ENCODE measurements around the gene ECE1. TPM values are rescaled to one million over a fixed set of nuclear protein-coding genes. Genes with fewer than 3 reads are reported as not detected.
"Not testable (repeated sequence)": the region's sequence is repeated elsewhere in the genome, so short reads cannot be mapped to it uniquely, and the experiment has no call there.

ECE1 gene
- total and polyA plus RNA-seq, 2 donors (not counting 3 experiments of a cell fraction or from before 2014, with no cell fraction given): 437 to 562 TPM

DNA sequence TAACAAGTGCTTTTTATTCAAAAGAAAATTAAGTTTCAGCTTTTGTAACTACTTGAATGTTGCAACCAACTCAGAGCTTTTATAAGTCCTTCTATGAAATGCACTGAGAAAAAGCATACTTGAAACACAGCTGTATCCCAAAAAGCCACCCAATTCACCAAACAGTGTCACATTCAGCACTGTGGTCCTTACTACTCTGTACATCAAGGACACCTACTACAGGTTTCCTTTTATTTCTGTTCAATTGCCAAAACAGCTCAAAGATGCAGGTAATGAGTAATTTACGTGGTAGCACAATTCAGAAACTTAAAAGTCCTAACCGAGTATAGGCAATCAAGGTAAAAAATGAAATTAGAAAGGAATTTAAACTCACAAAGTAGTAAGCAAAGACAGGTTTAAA, 116.0 kb downstream of the ECE1 start:
- intact Hi-C loops (cut with micrococcal nuclease) (loop anchor here (2.0 kb wide), 1 partner anchor 151 kb away; no protein-coding TSS in a partner anchor), dilution Hi-C loops (cut with MboI; ENCODE audit: extremely low pct_ligation_motif_present, low sequenced_read_pairs) (no loop called here)
- no peak for FAIRE-seq
- Histone ChIP-seq H3K27ac (ENCODE audit: insufficient read depth, low read depth, low read length) (peak overlapping the region; percentile 86), H3K4me3 (replicated peaks in 1 of 3; ENCODE audit: insufficient read depth in 1 of 3, low read depth in 1 of 3, low read length in 3 of 3) (peak overlapping the region; percentile 84 to 100 (median 94)), H3K36me3 (ENCODE audit: control insufficient read depth in 2 of 2, extremely low read depth in 1 of 2, insufficient read depth in 2 of 2, low read length in 2 of 2) (no peaks in the 10 kb centered on the region), H3K4me1 (ENCODE audit: control insufficient read depth, extremely low read depth, insufficient read depth, low read length) (peaks cover 12% of the 10 kb centered on the region), H3K27me3 (ENCODE audit: control insufficient read depth in 2 of 2, insufficient read depth in 2 of 2, low read length in 2 of 2) (no peaks in the 10 kb centered on the region), H3K4me2 (ENCODE audit: insufficient read depth, low read length) (peak overlapping the region; percentile 99), H3K9me3 (replicated peaks; ENCODE audit: control insufficient read depth, insufficient read depth, low read length) (no peaks in the 10 kb centered on the region), H2AFZ (ENCODE audit: low read depth, low read length) (no peak overlapping the region), H3K9ac (replicated peaks; ENCODE audit: extremely low read depth, insufficient read depth, low read length) (peak overlapping the region; percentile 94), H3K79me2 (ENCODE audit: control insufficient read depth, insufficient read depth, low read length) (peaks cover 67% of the 10 kb centered on the region), H3K9me1 (replicated peaks; ENCODE audit: control insufficient read depth, extremely low read depth, insufficient read depth, low read length) (no peaks in the 10 kb centered on the region), H4K20me1 (replicated peaks; ENCODE audit: control insufficient read depth, extremely low read depth, insufficient read depth, low read length) (peaks cover 10% of the 10 kb centered on the region)
- TF ChIP-seq FOS (IDR thresholded peaks at IDR 0.05; ENCODE audit: borderline replicate concordance, insufficient read depth, low read length) (no peak), POLR2A (IDR thresholded peaks at IDR 0.05; ENCODE audit: low read depth, low read length) (no peak), JUN (IDR thresholded peaks at IDR 0.05; ENCODE audit: borderline replicate concordance, insufficient read depth, insufficient read length, low read depth) (no peak), MYC (IDR thresholded peaks at IDR 0.05; ENCODE audit: low read depth, low read length) (no peak), EZH2 (IDR thresholded peaks at IDR 0.05; ENCODE audit: borderline replicate concordance, low read depth, low read length, severe bottlenecking) (no peak), POLR2AphosphoS5 (IDR thresholded peaks at IDR 0.05; ENCODE audit: insufficient read depth, low read depth, low read length) (no peak), GATA2 (IDR thresholded peaks at IDR 0.05; ENCODE audit: insufficient read depth, insufficient read length, low read depth, low read length) (no peak)
- TF ChIP-seq, protein P1, sequence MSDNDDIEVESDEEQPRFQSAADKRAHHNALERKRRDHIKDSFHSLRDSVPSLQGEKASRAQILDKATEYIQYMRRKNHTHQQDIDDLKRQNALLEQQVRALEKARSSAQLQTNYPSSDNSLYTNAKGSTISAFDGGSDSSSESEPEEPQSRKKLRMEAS (IDR thresholded peaks at IDR 0.05; ENCODE audit: insufficient read depth, insufficient read length): no peak
- TF ChIP-seq, protein P2, sequence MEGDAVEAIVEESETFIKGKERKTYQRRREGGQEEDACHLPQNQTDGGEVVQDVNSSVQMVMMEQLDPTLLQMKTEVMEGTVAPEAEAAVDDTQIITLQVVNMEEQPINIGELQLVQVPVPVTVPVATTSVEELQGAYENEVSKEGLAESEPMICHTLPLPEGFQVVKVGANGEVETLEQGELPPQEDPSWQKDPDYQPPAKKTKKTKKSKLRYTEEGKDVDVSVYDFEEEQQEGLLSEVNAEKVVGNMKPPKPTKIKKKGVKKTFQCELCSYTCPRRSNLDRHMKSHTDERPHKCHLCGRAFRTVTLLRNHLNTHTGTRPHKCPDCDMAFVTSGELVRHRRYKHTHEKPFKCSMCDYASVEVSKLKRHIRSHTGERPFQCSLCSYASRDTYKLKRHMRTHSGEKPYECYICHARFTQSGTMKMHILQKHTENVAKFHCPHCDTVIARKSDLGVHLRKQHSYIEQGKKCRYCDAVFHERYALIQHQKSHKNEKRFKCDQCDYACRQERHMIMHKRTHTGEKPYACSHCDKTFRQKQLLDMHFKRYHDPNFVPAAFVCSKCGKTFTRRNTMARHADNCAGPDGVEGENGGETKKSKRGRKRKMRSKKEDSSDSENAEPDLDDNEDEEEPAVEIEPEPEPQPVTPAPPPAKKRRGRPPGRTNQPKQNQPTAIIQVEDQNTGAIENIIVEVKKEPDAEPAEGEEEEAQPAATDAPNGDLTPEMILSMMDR (IDR thresholded peaks at IDR 0.05; ENCODE audit: extremely low read depth in 1 of 2, insufficient read depth in 1 of 2, low read depth in 1 of 2, low read length in 2 of 2): no peak
- ChIA-PET CTCF (interaction anchor here (0.8 to 2.3 kb wide), 2 partner anchors 21 to 152 kb away, joined by 4 to 17 read pairs; no protein-coding TSS in a partner anchor), POLR2A (no interaction called here)
- DNase-seq (ENCODE audit: low read depth, low spot score): no peak
- no TSS peak for BruUV-seq (replicated peaks)

DNA sequence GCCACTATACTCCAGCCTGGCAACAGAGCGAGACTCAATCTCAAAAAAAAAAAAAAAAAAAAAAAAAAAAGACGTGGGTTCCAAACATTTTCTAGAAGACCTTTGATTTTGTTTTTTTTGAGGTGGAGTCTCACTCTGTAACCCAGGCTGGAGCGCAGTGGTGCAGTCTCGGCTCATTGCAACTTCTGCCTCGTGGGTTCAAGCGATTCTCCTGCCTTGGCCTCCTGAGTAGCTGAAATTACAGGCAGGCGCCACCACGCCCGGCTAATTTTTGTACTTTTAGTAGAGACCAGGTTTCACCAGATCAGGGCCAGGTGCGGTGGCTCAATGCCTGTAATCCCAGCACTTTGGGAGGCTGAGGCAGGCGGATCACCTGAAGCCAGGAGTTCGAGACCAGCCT, 117.2 kb downstream of the ECE1 start:
- H3K4me3 ChIP-seq (replicated peaks in 1 of 3; ENCODE audit: insufficient read depth in 1 of 3, low read depth in 1 of 3, low read length in 3 of 3); POLR2A ChIA-PET; H3K9ac ChIP-seq (replicated peaks; ENCODE audit: extremely low read depth, insufficient read depth, low read length); H3K36me3 ChIP-seq (ENCODE audit: control insufficient read depth in 2 of 2, extremely low read depth in 1 of 2, insufficient read depth in 2 of 2, low read length in 2 of 2); BruUV-seq (replicated peaks); H3K9me3 ChIP-seq (replicated peaks; ENCODE audit: control insufficient read depth, insufficient read depth, low read length); H3K27ac ChIP-seq (ENCODE audit: insufficient read depth, low read depth, low read length); H2AFZ ChIP-seq (ENCODE audit: low read depth, low read length); DNase-seq (ENCODE audit: low read depth, low spot score); dilution Hi-C loops (cut with MboI; ENCODE audit: extremely low pct_ligation_motif_present, low sequenced_read_pairs); H3K4me2 ChIP-seq (ENCODE audit: insufficient read depth, low read length); H4K20me1 ChIP-seq (replicated peaks; ENCODE audit: control insufficient read depth, extremely low read depth, insufficient read depth, low read length); H3K27me3 ChIP-seq (ENCODE audit: control insufficient read depth in 2 of 2, insufficient read depth in 2 of 2, low read length in 2 of 2); FAIRE-seq; intact Hi-C loops (cut with micrococcal nuclease); H3K9me1 ChIP-seq (replicated peaks; ENCODE audit: control insufficient read depth, extremely low read depth, insufficient read depth, low read length): not testable (repeated sequence)
- CTCF ChIA-PET: interaction anchor here (1.3 kb wide), 1 partner anchor 10 kb away, joined by 3 read pairs; no protein-coding TSS in a partner anchor
- peaks cover 76% of the 10 kb centered on the region for H3K79me2 ChIP-seq (ENCODE audit: control insufficient read depth, insufficient read depth, low read length)
- peaks cover 12% of the 10 kb centered on the region for H3K4me1 ChIP-seq (ENCODE audit: control insufficient read depth, extremely low read depth, insufficient read depth, low read length)

DNA sequence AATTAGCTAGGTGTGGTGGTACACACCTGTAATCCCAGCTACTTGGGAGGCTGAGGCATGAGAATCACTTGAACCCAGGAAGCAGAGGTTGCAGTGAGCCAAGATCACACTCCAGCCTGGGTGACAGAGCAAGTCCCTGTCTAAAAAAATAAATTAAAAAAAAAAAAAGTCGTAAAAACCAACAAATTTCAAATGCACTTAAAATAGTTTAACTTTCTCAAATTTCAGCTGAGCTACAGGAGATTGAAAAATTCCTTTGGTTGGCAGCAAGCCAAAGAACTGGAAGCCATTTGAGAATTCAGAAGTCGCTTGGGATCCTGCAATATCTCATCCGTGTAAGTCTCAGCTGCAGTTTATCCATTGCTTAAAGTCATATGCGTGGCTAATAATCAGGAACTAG, 119.4 kb downstream of the ECE1 start:
- H3K9me3 ChIP-seq (replicated peaks; ENCODE audit: control insufficient read depth, insufficient read depth, low read length); H3K27ac ChIP-seq (ENCODE audit: insufficient read depth, low read depth, low read length); H3K4me2 ChIP-seq (ENCODE audit: insufficient read depth, low read length); intact Hi-C loops (cut with micrococcal nuclease); H3K9me1 ChIP-seq (replicated peaks; ENCODE audit: control insufficient read depth, extremely low read depth, insufficient read depth, low read length); H3K4me1 ChIP-seq (ENCODE audit: control insufficient read depth, extremely low read depth, insufficient read depth, low read length); H4K20me1 ChIP-seq (replicated peaks; ENCODE audit: control insufficient read depth, extremely low read depth, insufficient read depth, low read length); H3K9ac ChIP-seq (replicated peaks; ENCODE audit: extremely low read depth, insufficient read depth, low read length); dilution Hi-C loops (cut with MboI; ENCODE audit: extremely low pct_ligation_motif_present, low sequenced_read_pairs); H2AFZ ChIP-seq (ENCODE audit: low read depth, low read length); H3K4me3 ChIP-seq (replicated peaks in 1 of 3; ENCODE audit: insufficient read depth in 1 of 3, low read depth in 1 of 3, low read length in 3 of 3); FAIRE-seq; BruUV-seq (replicated peaks); DNase-seq (ENCODE audit: low read depth, low spot score); H3K36me3 ChIP-seq (ENCODE audit: control insufficient read depth in 2 of 2, extremely low read depth in 1 of 2, insufficient read depth in 2 of 2, low read length in 2 of 2); H3K27me3 ChIP-seq (ENCODE audit: control insufficient read depth in 2 of 2, insufficient read depth in 2 of 2, low read length in 2 of 2): not testable (repeated sequence)
- ChIA-PET CTCF (interaction anchor here (0.6 to 1.6 kb wide), 4 partner anchors 11 to 188 kb away, joined by 3 to 5 read pairs (median 4); no protein-coding TSS in a partner anchor), POLR2A (interaction anchor here (0.7 kb wide), 1 partner anchor 9 kb away, joined by 3 read pairs; no protein-coding TSS in a partner anchor)
- peaks cover 91% of the 10 kb centered on the region for H3K79me2 ChIP-seq (ENCODE audit: control insufficient read depth, insufficient read depth, low read length)
